ENCODE results near the gene LDLRAD3.

The LDLRAD3 gene

DNA sequence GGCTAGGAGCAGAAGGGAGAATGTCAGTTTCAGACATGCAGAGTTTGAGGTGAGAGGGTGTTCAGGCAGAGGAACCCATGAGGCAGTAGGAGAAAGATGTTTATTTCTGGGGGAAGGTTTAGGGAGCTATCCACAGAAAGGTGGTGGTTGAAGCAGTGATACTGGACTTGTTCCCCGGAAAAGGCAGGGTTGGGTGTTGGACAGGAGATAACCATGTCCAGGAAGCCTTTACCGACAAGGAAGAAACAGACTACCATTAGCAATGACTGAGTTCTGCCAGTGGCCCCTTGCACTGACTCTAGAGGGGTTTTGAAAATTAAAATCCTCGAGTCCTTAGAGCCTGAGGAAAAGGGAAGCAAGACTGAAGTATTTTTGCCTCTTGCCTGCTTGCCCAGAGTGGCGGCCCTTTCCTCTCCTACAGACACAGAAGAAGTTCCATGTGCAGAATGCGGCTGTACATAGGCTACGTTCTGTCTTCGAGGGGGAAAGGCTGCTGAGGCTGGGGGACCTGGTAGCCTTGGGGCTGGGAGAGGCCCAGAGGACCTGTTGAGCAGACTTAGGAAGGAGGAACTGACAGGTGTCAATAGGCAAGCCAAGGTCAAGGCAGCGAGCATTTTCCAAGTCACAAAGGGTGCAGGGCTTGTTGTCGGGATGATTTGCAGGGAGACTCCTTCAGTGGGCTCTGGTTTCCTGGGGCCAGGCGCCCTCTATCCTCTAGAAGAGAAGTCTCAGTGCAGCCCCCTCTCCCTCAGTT lies 146.7 kb downstream of the LDLRAD3 start:
- FAIRE-seq (no peak), DNase-seq (ENCODE audit: extremely low spot score, insufficient read length, low read depth) (no peak)

DNA sequence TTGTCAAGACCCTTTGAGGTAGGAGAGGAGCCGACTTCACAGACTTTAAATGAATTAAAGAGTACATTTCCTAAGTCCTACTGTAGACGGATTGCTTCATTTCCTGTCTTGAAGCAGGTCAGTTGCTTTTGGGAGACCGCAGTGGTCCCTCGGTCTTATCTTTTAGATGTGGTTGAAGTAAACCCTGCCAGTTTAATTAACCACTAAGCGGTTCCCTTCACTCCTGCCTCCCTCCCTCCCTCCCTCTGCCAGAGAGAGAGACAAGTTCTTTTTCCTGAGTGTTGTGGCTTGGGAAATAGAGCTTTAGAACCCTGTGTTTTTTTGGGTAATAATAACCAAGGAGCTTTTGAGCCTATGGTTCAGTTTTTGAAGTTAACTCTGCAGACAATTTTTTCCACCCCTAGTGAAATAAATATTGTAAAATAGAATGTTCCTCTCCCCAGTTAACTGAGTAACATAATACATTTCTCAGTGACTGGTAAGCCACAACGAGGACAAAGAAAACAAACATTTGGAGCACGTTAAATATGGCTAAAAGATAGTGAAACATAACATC lies 147.5 kb downstream of the LDLRAD3 start:
- no peak for DNase-seq (ENCODE audit: extremely low spot score, insufficient read length, low read depth)
- FAIRE-seq: no peak

DNA sequence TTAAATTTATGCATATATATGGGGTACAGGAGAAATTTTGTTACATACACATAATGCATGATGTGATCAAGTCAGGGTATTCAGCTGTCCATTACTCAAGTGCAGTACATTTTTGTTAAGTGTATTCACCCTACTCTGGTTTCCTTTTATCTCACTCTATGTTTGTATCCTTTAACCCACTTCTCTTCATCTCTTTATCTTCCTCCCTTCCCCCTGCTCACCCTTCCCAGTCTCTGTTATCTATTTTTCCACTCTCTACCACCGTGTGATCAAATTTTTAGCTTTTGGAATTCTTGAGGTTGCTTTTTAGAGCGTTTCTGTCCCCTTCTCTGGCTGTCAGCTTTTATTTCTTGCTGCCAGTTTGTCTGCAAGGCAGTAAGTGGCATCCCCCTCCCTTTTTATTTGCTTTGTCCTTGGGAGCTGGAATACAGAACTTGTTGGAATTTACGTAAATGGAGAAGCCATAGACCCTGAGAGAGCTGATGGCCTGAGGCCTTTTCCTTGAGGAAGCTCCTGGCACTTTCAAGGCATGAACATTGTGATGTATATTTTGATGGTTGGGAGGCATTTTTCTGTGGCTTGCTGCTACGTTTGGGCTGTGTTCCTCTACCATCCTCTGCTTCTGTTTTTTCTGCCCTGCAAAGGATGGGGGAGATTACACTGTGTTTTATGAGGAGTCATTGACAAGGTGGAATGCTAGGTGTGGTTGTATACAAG lies 148.6 kb downstream of the LDLRAD3 start:
- DNase-seq (ENCODE audit: extremely low spot score, insufficient read length, low read depth): no peak
- FAIRE-seq: no peak

DNA sequence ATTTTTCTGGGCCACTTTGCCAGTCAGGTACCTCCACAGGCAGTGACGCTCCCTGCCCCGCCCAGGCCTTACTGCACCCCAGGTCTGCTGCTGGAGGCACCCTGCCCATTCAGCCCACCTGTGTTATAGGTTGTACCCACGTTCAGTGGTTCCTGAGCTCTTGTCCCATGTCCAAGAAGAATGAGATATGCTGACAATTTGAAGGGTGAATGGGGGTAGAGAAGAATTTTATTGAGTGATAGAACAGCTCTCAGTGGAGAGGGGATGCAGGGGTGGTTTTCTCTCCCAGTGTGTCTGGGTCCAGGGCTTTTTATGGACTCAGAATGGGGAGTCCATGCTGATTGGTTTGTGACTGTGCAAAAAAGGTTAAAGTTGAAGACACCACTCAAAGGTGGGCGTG lies 149.7 kb downstream of the LDLRAD3 start:
- DNase-seq (ENCODE audit: extremely low spot score, insufficient read length, low read depth) (no peak), FAIRE-seq (no peak)

DNA sequence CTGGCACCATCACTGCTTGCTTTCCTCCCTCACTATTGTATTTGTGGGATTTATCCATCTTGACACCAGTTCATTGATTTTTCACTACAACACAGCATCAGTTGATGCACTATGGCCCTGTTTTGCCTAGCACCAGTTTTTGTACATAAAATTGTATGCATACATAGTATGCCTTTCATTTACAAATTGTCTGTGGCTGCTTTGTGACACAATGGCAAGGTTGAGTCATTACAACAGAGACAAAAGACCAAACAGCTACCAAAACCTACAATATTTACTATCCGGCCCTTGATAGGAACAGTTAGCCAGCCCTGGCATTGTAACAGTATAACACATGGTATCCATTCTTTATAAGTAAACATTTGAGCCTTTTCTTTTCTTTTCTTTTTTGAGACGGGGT lies 150.3 kb downstream of the LDLRAD3 start:
- no peak for FAIRE-seq
- DNase-seq (ENCODE audit: extremely low spot score, insufficient read length, low read depth): no peak

DNA sequence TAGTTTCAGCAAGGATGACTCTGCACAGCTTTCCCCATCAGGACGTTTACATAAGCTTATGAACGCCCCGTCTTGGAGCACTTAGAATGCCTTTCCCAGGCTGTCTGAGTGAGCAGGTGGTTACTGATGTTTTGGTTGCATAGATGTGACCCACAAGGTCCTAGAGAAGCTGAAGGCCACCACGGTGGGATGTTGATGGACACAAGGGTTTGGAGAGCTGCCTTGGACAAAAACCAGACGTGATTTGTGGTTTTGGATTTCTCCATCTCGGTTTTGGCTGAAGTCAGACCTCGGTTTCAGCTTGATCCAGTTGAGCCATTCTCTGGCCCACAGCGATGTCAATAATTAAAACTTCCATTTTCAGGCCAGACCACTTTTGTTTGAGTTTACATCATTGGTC lies 151.9 kb downstream of the LDLRAD3 start:
- DNase-seq (ENCODE audit: extremely low spot score, insufficient read length, low read depth) (no peak), FAIRE-seq (no peak)

DNA sequence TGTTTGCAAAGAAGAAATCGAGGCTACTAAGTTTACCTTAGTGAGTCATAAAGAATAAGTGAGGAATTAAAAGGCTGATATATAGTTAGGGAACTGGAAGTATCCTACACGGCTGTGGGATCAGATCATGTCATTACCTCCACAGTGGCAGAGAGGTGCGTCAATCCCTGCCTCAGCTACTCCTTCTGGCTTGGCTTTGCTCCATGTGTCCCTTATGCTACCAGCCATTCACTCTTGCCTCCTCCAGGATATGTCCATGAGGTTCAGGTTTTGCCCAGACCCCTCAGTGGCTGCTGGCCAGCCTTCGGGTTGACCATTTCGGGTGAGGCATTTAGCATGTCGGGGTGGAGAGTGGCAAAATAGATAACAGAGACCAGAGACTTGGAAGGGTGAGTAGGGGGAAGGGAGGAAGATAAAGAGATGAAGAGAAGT lies 153.4 kb downstream of the LDLRAD3 start:
- no peak for DNase-seq (ENCODE audit: extremely low spot score, insufficient read length, low read depth)
- FAIRE-seq: no peak

DNA sequence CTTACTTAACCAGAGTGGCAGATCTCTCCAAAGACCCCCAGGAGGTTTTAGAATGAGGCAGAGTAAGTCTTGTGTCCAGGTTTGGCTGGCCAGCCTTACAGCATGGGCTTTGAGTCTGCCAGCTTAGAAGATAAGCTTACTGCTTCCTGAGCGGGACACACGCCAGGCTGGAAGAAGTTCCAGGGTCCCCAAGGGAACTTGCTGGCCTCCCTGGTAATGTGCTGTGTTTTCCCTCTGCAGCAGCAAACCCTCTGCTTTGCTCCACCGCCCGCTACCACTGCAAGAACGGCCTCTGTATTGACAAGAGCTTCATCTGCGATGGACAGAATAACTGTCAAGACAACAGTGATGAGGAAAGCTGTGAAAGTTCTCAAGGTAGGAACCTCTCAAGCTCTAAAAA lies 154.2 kb downstream of the LDLRAD3 start:
- FAIRE-seq (no peak), DNase-seq (ENCODE audit: extremely low spot score, insufficient read length, low read depth) (no peak)

DNA sequence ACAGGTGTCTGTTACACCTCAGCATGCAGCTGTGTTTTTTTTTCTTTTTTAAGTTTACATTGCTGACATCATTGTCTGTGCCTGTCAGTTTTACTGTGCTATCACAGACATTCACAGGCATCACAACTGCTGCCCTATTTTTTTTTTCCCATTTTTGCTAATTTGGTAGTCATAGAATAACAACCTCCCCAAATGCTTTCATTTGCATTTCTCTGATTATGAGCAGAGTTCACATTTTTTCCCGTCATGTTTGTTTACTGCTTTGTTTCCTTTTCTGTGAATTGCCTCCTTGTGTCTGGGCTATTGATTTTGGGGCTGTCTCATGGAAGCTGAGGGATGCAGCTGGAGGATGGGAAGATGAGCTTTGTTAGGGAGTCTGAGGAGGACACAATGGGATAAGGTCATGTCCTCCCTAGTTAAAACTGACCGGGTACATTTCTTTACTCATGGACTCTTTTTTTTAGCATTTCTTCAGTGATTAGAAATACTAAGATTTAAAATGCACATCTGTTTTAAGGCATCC lies 155.1 kb downstream of the LDLRAD3 start:
- DNase-seq (ENCODE audit: extremely low spot score, insufficient read length, low read depth): no peak
- no peak for FAIRE-seq

DNA sequence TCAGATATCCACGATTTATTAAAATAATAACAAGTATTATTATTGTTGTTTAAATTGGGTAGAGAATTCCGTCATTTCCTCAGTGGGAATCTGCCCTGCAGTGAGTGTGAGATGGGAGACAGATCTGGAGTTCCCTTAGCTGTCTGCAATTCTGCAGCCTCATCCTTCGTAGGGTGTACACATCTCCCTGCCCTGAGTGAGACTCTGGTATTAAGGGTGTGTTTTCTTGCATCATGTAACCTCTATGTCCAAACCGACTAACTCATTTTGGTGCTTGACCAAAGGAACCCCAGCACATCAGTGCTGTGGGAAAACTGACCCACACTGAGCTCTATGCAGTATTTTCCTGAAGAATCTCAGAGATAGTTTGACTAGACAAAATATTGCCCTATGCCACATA lies 157.6 kb downstream of the LDLRAD3 start:
- DNase-seq (ENCODE audit: extremely low spot score, insufficient read length, low read depth): no peak
- no peak for FAIRE-seq

DNA sequence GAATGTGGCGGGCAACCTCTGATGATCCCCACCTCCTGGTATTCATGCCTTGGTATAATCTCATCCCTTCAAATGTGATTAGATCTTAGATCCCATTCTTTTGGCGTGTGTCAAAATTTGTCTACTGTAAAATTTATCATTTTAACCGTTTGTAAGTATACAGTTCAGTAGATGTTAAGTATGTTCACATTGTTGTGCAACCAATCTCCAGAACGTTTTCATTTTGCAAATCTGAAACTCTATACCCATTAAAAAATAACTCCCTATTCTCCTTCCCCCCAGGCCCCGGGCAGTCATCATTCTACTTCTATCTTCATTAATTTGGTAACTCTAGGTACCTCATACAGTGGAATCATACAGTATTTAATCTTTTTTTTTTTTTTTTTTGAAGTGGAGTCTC lies 159.0 kb downstream of the LDLRAD3 start:
- no peak for FAIRE-seq
- DNase-seq (ENCODE audit: extremely low spot score, insufficient read length, low read depth): no peak

DNA sequence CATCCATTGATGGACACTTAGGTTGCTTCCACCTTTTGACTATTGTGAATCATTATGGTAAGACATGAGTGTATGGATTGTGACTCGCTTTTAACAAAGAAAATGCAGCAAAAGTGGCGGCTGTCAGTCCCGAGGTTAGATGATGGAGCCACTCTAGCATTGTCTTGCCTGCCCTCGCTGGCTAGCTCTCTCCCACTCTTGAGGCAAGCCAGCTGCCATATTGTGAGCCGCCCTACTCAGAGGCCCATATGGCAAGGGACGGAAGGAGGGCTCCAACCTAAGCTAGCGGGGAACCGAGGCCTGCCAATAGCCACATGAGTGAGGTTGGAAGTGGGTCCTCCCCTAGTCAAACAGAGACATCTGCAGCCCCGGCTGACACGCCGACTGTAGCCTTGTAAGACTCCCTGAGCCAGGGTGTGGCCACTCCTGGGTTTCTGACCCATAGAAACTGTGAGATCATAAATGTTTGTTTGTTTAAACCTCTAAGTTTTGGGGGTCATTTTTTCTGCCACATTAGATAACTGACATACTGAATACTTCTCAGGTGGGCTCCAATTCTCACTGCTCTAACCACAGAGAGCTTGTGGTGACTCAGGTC lies 160.2 kb downstream of the LDLRAD3 start:
- no peak for DNase-seq (ENCODE audit: extremely low spot score, insufficient read length, low read depth)
- FAIRE-seq: no peak

DNA sequence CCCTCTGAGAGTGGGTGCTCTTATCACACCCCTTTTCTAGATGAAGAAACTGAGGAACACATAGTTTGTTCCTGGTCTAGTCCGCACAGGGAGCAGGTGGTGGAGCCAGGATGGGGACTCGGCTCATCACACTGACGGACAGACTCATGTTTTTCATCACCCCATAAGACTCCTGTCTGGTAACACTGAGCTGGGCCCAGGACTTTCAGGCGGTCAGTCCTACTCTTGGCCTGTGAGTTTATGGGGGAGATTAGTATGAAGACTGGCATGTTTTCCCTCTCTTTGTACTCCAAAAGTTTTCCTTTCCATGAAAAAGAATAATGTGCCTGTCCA lies 160.8 kb downstream of the LDLRAD3 start:
- DNase-seq (ENCODE audit: extremely low spot score, insufficient read length, low read depth) (no peak), FAIRE-seq (no peak)

DNA sequence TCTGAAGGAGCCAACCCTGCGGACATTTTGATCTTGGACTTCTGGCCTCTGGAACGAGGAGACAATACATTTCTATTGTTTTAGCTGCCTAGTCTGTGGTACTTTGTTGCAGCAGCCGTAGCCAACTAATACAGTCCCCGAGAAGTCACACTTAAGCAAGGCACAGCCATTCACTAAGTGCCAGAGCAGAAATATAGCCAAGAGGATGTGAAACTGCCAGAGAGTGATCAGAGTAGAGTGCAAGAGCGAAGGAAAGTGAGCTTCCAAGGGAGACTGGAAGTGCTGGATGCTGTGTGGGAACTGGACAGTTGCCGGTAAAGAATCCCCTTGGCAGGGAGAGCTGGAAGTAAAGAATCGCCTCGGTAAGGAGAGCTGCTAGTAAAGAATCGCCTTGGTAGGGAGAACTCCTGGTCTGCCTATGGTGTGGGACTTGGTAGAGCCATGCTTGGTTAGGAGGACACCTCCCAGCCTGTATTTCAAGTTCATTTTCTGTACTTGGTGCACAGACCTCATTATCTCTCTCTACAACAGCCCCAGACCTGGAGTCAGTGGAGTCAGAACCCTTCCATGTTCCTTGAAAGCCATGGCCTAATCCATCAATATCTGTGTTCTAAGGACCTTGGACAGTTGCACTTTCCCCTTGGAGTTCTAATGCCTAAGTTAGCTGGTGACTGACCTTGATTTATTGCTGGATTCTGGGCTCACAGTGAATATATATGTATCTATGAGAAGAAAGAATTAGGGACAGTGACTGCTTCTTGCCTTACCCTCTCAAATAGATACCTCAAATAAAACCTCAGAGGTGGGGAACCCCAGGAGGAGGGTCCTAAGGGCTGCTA lies 162.1 kb downstream of the LDLRAD3 start:
- FAIRE-seq (no peak), DNase-seq (ENCODE audit: extremely low spot score, insufficient read length, low read depth) (no peak)

DNA sequence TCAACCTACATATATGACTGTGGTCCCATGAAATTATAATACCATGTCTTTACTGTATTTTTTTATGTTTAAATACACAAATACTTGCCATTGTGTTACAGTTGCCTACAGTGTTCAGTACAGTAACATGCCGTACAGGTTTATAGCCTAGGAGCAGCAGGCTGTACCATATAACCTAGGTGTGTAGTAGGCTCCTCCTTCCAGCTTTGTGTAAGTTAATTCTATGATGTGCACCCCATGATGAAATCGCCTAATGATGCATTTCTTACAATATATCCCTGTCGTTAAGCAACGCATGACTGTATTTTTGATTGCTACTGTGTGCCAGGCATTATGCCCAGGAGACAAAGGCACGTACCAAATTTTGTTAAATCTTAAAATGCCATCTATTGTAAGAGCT lies 163.7 kb downstream of the LDLRAD3 start:
- DNase-seq (ENCODE audit: extremely low spot score, insufficient read length, low read depth) (no peak), FAIRE-seq (no peak)

DNA sequence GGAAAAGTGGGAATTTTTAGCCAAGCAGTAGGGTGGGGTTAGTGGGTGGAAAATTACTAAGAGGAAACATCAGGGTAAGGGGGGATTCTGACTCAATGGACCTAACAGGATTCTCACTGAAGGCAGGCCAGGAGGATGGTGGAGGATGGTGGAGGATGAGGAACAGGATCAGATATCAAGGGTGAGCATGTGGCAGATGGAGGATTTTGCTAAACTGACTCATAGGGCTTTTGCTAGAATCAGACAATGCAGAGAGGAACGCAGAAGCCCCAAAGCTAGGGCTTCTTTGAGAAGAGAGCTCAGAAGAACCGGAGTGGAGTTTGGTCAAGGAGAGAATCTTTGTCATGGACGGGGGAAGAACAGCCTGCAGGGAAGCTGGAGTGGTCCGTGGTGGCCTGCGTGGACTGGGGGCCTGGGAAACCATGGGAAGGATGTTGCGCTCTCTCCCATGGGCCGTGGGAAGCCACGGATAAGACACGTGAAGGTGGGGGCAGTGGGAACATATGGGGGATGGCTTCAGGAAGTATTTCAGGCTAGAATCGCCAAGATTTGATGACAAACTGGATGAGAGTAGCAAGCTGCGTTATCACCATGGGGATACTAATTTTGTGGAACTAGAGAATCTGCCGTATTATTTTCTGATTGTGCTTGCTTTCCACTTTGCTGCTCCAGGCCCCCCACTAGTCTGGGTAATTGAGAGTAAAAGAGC lies 165.2 kb downstream of the LDLRAD3 start:
- FAIRE-seq: no peak
- DNase-seq (ENCODE audit: extremely low spot score, insufficient read length, low read depth): no peak

DNA sequence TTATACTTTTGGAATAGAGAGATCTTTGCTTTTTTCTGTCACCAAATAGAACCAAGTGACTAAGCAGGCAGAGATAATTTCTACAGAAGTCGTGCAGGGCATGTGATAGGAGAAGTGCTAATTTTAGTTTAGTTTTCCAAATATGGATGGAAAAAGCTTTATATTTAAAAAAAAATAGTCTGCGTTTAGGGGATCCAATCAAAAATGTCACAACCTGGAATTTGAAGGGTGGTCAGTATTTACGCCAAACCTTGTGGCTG lies 165.7 kb downstream of the LDLRAD3 start:
- no peak for DNase-seq (ENCODE audit: extremely low spot score, insufficient read length, low read depth)

DNA sequence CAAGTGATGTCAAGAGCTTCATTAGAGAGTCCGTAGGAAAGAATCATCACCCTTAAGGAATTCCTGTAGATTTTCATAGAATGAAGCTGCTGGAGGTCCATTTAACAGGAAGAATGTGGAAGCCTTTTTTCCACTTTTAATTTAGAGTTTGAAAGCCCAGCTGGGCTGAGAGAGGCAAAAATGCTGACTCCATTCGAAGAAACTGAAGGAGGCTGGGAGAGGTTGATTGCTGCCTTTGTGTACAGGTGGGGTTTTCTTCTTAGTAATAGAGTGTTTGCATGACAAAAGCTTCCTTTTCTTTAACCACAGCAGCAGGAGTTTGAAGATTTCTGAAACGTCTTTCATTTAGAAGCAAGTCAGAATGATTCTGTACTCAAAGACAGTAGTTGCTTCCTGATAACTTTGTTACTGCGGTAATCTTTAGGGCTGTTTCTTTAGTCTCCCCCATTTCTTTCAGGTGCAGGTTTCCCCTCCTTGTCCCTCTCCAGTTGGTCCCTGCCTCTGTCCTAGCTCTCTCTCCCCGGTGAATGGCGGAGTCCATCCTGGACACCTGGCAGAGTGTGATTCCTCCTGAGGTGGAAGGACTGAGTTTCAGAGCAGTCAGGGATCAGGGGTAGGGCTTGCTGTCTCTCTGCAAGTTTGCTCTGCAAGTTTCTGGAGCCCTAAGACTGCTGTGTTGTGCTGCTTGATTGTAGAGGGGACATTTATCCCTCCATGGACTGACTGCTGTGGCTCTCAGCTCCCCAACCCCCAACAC lies 166.2 kb downstream of the LDLRAD3 start:
- DNase-seq (ENCODE audit: extremely low spot score, insufficient read length, low read depth) (no peak), FAIRE-seq (no peak)

More for the DNA sequence above, 165.7 kb downstream of the LDLRAD3 start:
- no peak for FAIRE-seq

Measured in GM18507 (cell line).